K562 (cell line): ENCODE data around the gene NR0B2.

Experiments used
- CTCF ChIP-seq, 3 experiments: IDR thresholded peaks in 2 of 3; conservative IDR thresholded peaks in 1 of 3; 2 replicates each; pipeline ENCODE4 v1.5.1; 2011 to 2012; ENCODE audit warnings: low read length in 3 of 3, mild to moderate bottlenecking in 3 of 3, control low read depth in 2 of 3, improper control_type of control experiment in 1 of 3, inconsistent platforms in 1 of 3, low read depth in 1 of 3, mixed read lengths in 1 of 3, moderate library complexity in 1 of 3; ENCODE audit not compliant: insufficient read depth in 2 of 3
- GATAD2A ChIP-seq: fragments of 450-650 bp; IDR thresholded peaks from 2 replicates; pipeline ENCODE4 v1.6.1; 2017
- HES1 ChIP-seq: fragments of 450-650 bp; IDR thresholded peaks from 2 replicates; pipeline ENCODE4 v1.6.1; 2016; ENCODE audit warnings: low read depth, mild to moderate bottlenecking, moderate library complexity
- MED1 ChIP-seq: sonication (generic); formaldehyde crosslinking; IDR thresholded peaks from 2 replicates; pipeline ENCODE4 v1.8.1; 2023; ENCODE audit warnings: missing genetic modification reagents, borderline replicate concordance
- MTA3 ChIP-seq: fragments of 450-650 bp; formaldehyde crosslinking; IDR thresholded peaks from 2 replicates; pipeline ENCODE4 v1.6.1; 2017; ENCODE audit warnings: mild to moderate bottlenecking, borderline replicate concordance
- POLR2A ChIP-seq: fragments of 450-650 bp; conservative IDR thresholded peaks from 2 replicates; pipeline ENCODE4 v1.6.1; 2016
- POLR2H ChIP-seq: IDR thresholded peaks from 2 replicates; pipeline ENCODE4 v1.6.1; 2016; ENCODE audit warnings: missing genetic modification characterization, low read depth, mild to moderate bottlenecking, control low read depth, missing compliant biosample characterization, moderate library complexity
- SMAD3 ChIP-seq: fragments of 450-650 bp; formaldehyde crosslinking; conservative IDR thresholded peaks from 2 replicates; pipeline ENCODE4 v1.4.0; 2020; ENCODE audit warnings: mild to moderate bottlenecking

GRCh38 chr1:26907071-26907917, 6.5 kb downstream of the NR0B2 start:
- TF ChIP-seq POLR2H (tag) (no peak), GATAD2A (no peak), CTCF (IDR thresholded peaks at IDR 0.05 in 2 of 3, conservative IDR thresholded peaks at IDR 0.05 in 1 of 3; ENCODE audit: insufficient read depth in 2 of 3, low read depth in 1 of 3, low read length in 3 of 3) (no peak), HES1 (no peak), MTA3 (no peak), MED1 (CRISPR knock-in tag) (no peak), POLR2A (no peak), SMAD3 (CRISPR knock-in tag) (no peak)
